K562 (cell line): ENCODE data around the gene MYLK4.

ENCODE experiments used
- BRCA1 ChIP-seq, 2 experiments: fragments of 450-650 bp in 1 of 2; sonication (generic) in 1 of 2; formaldehyde crosslinking in 1 of 2; IDR thresholded peaks; 2 replicates each; pipeline versions ENCODE4 v1.5.0 to v1.6.1; 2017 to 2020; ENCODE audit warnings: mild to moderate bottlenecking in 1 of 2, missing genetic modification reagents in 1 of 2
- HLTF ChIP-seq: fragments of 450-650 bp; IDR thresholded peaks from 2 replicates; pipeline ENCODE4 v1.6.1; 2016
- NCOA2 ChIP-seq, 2 experiments: fragments of 450-650 bp; IDR thresholded peaks; 2 replicates each; pipeline ENCODE4 v1.6.1; 2018; ENCODE audit warnings: mild to moderate bottlenecking in 2 of 2, moderate library complexity in 1 of 2; ENCODE audit not compliant: partially characterized antibody in 2 of 2
- SREBF1 ChIP-seq: fragments of 150-350 bp; IDR thresholded peaks from 2 replicates; pipeline ENCODE4 v1.6.1; 2014; ENCODE audit warnings: antibody characterized with exemption, low read depth, low read length, borderline replicate concordance
- TF ChIP-seq, protein P1 (sequence below), 3 experiments: IDR thresholded peaks in 2 of 3; conservative IDR thresholded peaks in 1 of 3; 2 replicates each; pipeline ENCODE4 v1.5.1; 2011 to 2012; ENCODE audit warnings: low read length in 3 of 3, mild to moderate bottlenecking in 3 of 3, control low read depth in 2 of 3, improper control_type of control experiment in 1 of 3, inconsistent platforms in 1 of 3, low read depth in 1 of 3, mixed read lengths in 1 of 3, moderate library complexity in 1 of 3; ENCODE audit not compliant: insufficient read depth in 2 of 3
- TF ChIP-seq, protein P2 (sequence below): fragments of 250-450 bp; sonication (Bioruptor Pico); IDR thresholded peaks from 2 replicates; pipeline ENCODE4 v1.8.0; 2021; ENCODE audit warnings: borderline replicate concordance, mild to moderate bottlenecking, moderate library complexity; ENCODE audit not compliant: poor library complexity, severe bottlenecking

DNA sequence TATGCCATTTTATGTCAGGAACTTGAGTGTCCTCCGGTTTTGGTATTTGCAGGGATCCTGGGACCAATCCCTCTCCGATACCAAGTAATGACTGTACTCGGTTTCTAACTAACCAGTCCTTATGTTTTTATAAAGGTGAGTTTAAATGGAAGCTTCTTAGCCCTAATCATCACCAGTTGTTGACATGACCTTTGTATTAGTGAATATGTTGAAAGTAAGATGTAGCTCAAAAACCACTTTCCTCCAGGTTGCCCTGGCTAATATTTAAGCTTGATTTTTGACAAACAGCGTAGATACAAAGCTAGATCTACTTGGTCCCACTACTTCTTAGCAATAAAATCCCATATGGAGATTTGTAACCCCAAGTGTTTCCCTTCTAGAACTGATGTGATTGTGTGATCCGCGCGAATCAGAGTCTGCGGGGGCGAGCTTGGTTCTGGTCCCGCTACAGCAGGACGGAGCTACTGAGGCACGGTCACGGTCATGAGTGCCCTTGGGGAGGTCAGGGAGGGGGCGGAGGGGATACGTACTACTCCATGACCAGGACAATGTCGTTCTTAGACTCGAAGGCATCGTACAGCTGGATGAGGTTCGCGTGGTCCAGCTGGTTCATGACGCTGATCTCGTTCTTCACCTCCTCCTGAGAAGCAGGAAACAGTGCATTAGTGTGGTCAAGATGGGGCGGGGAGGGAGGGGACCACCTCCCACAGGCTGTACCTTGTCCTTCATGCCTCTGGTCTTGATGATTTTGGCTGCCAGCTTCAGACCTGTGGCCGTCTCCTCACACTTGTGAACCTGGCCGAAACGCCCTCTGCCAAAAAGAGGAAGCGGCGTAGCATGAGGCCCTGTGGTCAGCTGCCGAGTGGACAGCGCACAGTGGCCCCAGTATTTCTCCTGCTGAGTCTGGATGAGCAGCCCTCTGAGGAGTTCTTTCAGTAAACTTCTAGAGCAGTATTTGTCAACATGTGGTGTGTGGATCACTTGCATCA is 65.7 kb downstream of the MYLK4 start:
- no peak for TF ChIP-seq SREBF1
- no peak for TF ChIP-seq NCOA2 (IDR thresholded peaks at IDR 0.05; ENCODE audit: partially characterized antibody in 2 of 2)
- TF ChIP-seq, protein P1, sequence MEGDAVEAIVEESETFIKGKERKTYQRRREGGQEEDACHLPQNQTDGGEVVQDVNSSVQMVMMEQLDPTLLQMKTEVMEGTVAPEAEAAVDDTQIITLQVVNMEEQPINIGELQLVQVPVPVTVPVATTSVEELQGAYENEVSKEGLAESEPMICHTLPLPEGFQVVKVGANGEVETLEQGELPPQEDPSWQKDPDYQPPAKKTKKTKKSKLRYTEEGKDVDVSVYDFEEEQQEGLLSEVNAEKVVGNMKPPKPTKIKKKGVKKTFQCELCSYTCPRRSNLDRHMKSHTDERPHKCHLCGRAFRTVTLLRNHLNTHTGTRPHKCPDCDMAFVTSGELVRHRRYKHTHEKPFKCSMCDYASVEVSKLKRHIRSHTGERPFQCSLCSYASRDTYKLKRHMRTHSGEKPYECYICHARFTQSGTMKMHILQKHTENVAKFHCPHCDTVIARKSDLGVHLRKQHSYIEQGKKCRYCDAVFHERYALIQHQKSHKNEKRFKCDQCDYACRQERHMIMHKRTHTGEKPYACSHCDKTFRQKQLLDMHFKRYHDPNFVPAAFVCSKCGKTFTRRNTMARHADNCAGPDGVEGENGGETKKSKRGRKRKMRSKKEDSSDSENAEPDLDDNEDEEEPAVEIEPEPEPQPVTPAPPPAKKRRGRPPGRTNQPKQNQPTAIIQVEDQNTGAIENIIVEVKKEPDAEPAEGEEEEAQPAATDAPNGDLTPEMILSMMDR (IDR thresholded peaks at IDR 0.05 in 2 of 3, conservative IDR thresholded peaks at IDR 0.05 in 1 of 3; ENCODE audit: insufficient read depth in 2 of 3, low read depth in 1 of 3, low read length in 3 of 3), result no peak
- TF ChIP-seq BRCA1 (IDR thresholded peaks at IDR 0.05), result no peak
- no peak for TF ChIP-seq BRCA1 (CRISPR knock-in tag; IDR thresholded peaks at IDR 0.05)
- TF ChIP-seq, protein P2, sequence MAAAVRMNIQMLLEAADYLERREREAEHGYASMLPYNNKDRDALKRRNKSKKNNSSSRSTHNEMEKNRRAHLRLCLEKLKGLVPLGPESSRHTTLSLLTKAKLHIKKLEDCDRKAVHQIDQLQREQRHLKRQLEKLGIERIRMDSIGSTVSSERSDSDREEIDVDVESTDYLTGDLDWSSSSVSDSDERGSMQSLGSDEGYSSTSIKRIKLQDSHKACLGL, result no peak
- TF ChIP-seq HLTF, result no peak
